Neural progenitor cell (in vitro differentiated cells): ENCODE data around the gene PEPD.

Source experiments
- CTCF ChIP-seq: fragments of 200-600 bp; sonication (generic); IDR thresholded peaks from 2 replicates; pipeline ENCODE4 v1.5.1; 2017; ENCODE audit warnings: antibody characterized with exemption, mild to moderate bottlenecking
- EZH2 ChIP-seq: fragments of 200-600 bp; sonication (generic); IDR thresholded peaks from 2 replicates; pipeline ENCODE4 v1.6.1; 2017; ENCODE audit warnings: antibody characterized with exemption, mild to moderate bottlenecking, moderate library complexity
- EZH2phosphoT487 ChIP-seq: fragments of 200-600 bp; sonication (generic); IDR thresholded peaks from 2 replicates; pipeline ENCODE4 v1.6.1; 2017; ENCODE audit warnings: antibody characterized with exemption

GRCh38 chr19:33345163-33345562, 176.4 kb downstream of the PEPD start:
- TF ChIP-seq CTCF (no peak), EZH2 (no peak), EZH2phosphoT487 (no peak)
